Activated naive CD8-positive, alpha-beta T cell treated with anti-CD3 and anti-CD28 coated beads, Interleukin-2, amount 10 ng/mL, durations not matched to agents 7 days and 5 days (primary cell): ENCODE results near the gene POU6F2. TPM values are rescaled to one million over a fixed set of nuclear protein-coding genes. Genes with fewer than 3 reads are reported as not detected.

Source experiments
- ATAC-seq: fragments of 150-1000 bp; cut with Tn5 transposase; one replicate; pipeline ENCODE4 v1.10.0; 2021; ENCODE audit warnings: low read depth, moderate library complexity
- POLR2A ChIA-PET: fragments of 350-600 bp; sonication (Branson Sonifier 250); formaldehyde crosslinking; loops from one replicate; lab custom pipeline; 2021; ENCODE audit warnings: antibody characterized with exemption; lab: Charles Lee
- DNase-seq: peaks from one replicate; pipeline ENCODE4 v3.0.0; 2021
- H3K27ac Mint-ChIP-seq: one replicate; pipeline ENCODE4 v1.8.0; 2022; ENCODE audit warnings: mild to moderate bottlenecking, mixed read lengths
- H3K27me3 Mint-ChIP-seq: one replicate; pipeline ENCODE4 v1.8.0; 2022; ENCODE audit warnings: mild to moderate bottlenecking, moderate library complexity, mixed read lengths
- H3K36me3 Mint-ChIP-seq: one replicate; pipeline ENCODE4 v1.8.0; 2021; ENCODE audit warnings: mild to moderate bottlenecking, mixed read lengths
- H3K4me1 Mint-ChIP-seq: one replicate; pipeline ENCODE4 v1.8.0; 2021; ENCODE audit warnings: mixed read lengths
- H3K4me3 Mint-ChIP-seq: one replicate; pipeline ENCODE4 v1.8.0; 2022; ENCODE audit warnings: mild to moderate bottlenecking, moderate library complexity, mixed read lengths
- H3K9me3 Mint-ChIP-seq: one replicate; pipeline ENCODE4 v1.8.0; 2021; ENCODE audit warnings: mixed read lengths
- total RNA-seq, 2 experiments: library from RNA; stranded (reverse); gene quantifications; one replicate each; pipeline ENCODE4 v1.2.3, GENCODE V29; 2021

POU6F2 gene
- total RNA-seq, 2 experiments from 2014 or later, result 0.19 to 0.20 TPM

- no peak overlapping the region for H3K27ac Mint-ChIP-seq
- no peak for ATAC-seq
- no peak for DNase-seq
- H3K4me3 Mint-ChIP-seq, result peak overlapping the region; percentile 66
- no peaks in the 10 kb centered on the region for H3K4me1 Mint-ChIP-seq
- H3K27me3 Mint-ChIP-seq, result peaks cover 5% of the 10 kb centered on the region
- POLR2A ChIA-PET, result no interaction called here
- H3K9me3 Mint-ChIP-seq, result no peaks in the 10 kb centered on the region
- H3K36me3 Mint-ChIP-seq, result no peaks in the 10 kb centered on the region
These were observed 153.3 kb downstream of the POU6F2 start for GRCh38 chr7:39130857-39131526.

GRCh38 chr7:39132306-39132705 is 154.6 kb downstream of the POU6F2 start:
- ATAC-seq (no peak), DNase-seq (no peak)
- H3K9me3 Mint-ChIP-seq, result no peaks in the 10 kb centered on the region
- H3K36me3 Mint-ChIP-seq, result no peaks in the 10 kb centered on the region
- no peak overlapping the region for H3K27ac Mint-ChIP-seq
- H3K4me1 Mint-ChIP-seq, result no peaks in the 10 kb centered on the region
- no peak overlapping the region for H3K4me3 Mint-ChIP-seq
- POLR2A ChIA-PET, result no interaction called here
- H3K27me3 Mint-ChIP-seq, result peaks cover 5% of the 10 kb centered on the region

DNA sequence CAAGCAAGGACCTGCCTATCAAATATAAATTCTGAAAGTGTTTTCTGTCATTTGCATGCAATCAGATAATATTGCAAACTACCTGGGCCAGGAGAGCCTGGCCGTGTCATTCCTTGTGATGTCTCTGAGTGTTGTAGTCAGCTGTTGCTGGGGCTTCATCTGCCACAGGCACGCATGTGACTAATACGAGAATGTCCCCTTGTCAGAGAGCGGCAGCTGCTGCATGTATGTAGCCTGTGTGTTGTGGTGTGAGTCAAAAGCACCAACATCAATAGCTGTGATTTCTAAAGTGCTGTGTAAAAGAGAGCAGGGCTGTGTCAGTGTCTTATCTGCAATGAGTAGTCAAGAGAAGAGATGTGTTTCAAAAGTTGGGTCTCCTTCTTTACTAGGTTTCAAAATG is 155.4 kb downstream of the POU6F2 start:
- no peak overlapping the region for H3K27ac Mint-ChIP-seq
- H3K36me3 Mint-ChIP-seq, result no peaks in the 10 kb centered on the region
- H3K4me1 Mint-ChIP-seq, result no peaks in the 10 kb centered on the region
- no peak overlapping the region for H3K4me3 Mint-ChIP-seq
- ATAC-seq, result no peak
- no peak for DNase-seq
- POLR2A ChIA-PET, result no interaction called here
- no peaks in the 10 kb centered on the region for H3K9me3 Mint-ChIP-seq
- H3K27me3 Mint-ChIP-seq, result peaks cover 5% of the 10 kb centered on the region

DNA sequence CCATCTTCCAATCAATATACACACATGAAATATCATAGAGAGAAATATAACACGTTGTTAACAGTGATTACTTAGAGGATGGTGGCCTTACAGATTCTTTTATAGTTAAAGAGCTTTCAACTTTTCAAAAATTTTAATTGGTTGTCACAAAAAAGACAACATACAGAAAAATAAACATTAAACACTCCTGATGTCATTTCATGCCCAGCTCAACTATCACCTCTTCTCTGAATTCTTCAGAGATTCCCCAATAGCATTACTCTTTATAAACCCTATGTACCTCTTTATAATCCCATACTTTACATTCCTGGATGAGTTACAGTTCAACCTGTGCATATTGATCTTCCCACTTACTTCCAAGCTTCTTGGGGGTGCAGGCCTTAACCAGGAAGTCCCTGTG is 159.8 kb downstream of the POU6F2 start:
- H3K27me3 Mint-ChIP-seq, result no peaks in the 10 kb centered on the region
- no peak for ATAC-seq
- peaks cover 1% of the 10 kb centered on the region for H3K9me3 Mint-ChIP-seq
- no peak for DNase-seq
- H3K36me3 Mint-ChIP-seq, result no peaks in the 10 kb centered on the region
- POLR2A ChIA-PET, result no interaction called here
- no peak overlapping the region for H3K4me3 Mint-ChIP-seq
- H3K4me1 Mint-ChIP-seq, result no peaks in the 10 kb centered on the region
- H3K27ac Mint-ChIP-seq, result no peak overlapping the region

DNA sequence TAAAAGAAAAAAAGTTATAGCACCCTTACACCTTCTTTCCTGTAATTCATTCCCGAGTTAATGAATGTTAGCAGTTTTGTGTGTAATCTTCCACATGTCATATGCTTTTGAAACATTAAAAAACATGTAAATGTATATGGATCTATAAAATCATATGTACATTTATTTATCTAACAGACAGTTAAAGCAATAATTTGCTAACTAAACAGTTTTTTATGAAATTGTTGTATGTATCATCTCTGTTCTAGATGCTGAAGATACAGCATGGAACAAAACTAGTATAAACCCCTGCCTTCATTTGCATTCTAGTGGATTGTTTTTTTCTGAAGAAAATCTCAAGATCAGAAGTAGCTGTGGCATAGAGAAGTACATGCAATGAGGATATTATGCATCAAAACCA is 165.0 kb downstream of the POU6F2 start:
- Mint-ChIP-seq H3K27me3 (peaks cover 2% of the 10 kb centered on the region), H3K9me3 (peaks cover 1% of the 10 kb centered on the region), H3K4me3 (no peak overlapping the region), H3K27ac (no peak overlapping the region), H3K4me1 (no peaks in the 10 kb centered on the region), H3K36me3 (no peaks in the 10 kb centered on the region)
- DNase-seq, result no peak
- POLR2A ChIA-PET, result no interaction called here
- no peak for ATAC-seq

DNA sequence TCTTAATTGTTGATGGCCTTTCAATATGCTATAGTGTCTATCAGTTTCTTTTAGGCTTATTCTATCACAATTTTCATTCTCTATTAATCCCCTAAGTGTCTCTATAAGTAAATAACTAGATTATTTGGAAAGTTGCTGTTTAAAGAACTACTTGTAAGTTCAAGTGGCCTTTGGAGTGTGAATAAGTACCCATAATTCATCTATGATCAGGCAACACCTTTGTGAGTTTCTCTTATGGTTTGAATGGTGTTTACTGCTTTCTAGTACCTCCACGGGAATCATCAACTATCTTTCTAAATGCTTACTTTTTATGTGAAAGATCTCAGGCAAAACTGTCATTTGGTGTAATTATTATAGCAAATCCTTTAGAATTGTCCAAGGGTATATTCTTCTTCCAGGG is 166.7 kb downstream of the POU6F2 start:
- POLR2A ChIA-PET, result no interaction called here
- Mint-ChIP-seq H3K27me3 (peaks cover 2% of the 10 kb centered on the region), H3K4me3 (no peak overlapping the region), H3K27ac (no peak overlapping the region), H3K4me1 (no peaks in the 10 kb centered on the region), H3K36me3 (no peaks in the 10 kb centered on the region), H3K9me3 (peaks cover 1% of the 10 kb centered on the region)
- DNase-seq, result no peak
- ATAC-seq, result no peak

DNA sequence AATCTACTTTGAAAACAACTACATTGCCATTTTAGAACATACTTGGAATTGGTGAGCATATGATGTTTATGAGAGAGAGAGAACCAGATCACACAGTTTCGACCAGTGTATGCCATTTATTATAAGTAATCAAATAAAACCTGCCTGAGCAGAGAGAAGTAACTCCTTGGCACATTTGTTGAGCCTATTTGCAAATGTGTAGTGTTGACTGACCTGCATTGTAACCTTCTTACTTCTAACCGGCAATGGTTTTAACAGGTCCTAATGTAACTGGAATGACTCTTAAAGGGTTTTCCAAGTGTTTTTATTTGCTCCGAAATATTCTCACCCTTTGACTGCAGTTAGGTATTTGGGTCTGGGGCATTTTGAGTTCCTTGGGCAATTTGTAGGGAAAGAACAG is 167.6 kb downstream of the POU6F2 start:
- peaks cover 2% of the 10 kb centered on the region for H3K27me3 Mint-ChIP-seq
- ATAC-seq, result no peak
- no peak for DNase-seq
- H3K4me1 Mint-ChIP-seq, result no peaks in the 10 kb centered on the region
- H3K4me3 Mint-ChIP-seq, result no peak overlapping the region
- H3K36me3 Mint-ChIP-seq, result no peaks in the 10 kb centered on the region
- no peak overlapping the region for H3K27ac Mint-ChIP-seq
- POLR2A ChIA-PET, result no interaction called here
- peaks cover 1% of the 10 kb centered on the region for H3K9me3 Mint-ChIP-seq

GRCh38 chr7:39145935-39146334 is 168.2 kb downstream of the POU6F2 start:
- Mint-ChIP-seq H3K27ac (no peak overlapping the region), H3K27me3 (peaks cover 2% of the 10 kb centered on the region), H3K4me1 (no peaks in the 10 kb centered on the region), H3K4me3 (no peak overlapping the region), H3K36me3 (no peaks in the 10 kb centered on the region), H3K9me3 (no peaks in the 10 kb centered on the region)
- POLR2A ChIA-PET, result no interaction called here
- ATAC-seq (no peak), DNase-seq (no peak)

DNA sequence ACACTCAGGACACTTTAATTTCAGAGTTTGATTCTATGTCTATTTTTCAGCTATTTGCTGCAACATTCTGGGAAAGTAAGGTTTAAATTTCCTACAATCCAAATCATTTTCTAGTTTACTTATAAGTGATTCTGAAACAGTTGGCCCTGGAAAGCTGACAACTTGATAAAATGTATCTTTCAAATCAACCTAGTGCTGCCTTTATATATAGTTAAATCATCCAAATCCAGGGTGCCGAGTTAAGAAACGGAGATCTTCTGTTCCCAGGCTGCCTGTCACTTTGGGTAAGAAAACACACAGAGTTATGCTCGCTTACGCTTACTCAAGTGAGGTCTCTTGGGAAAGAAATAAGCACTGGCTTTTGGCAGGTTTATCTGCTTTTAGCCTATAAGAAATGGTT is 175.0 kb downstream of the POU6F2 start:
- Mint-ChIP-seq H3K4me1 (no peaks in the 10 kb centered on the region), H3K36me3 (no peaks in the 10 kb centered on the region), H3K9me3 (no peaks in the 10 kb centered on the region), H3K4me3 (no peak overlapping the region), H3K27me3 (no peaks in the 10 kb centered on the region), H3K27ac (no peak overlapping the region)
- no peak for DNase-seq
- no peak for ATAC-seq
- POLR2A ChIA-PET, result no interaction called here

- ATAC-seq (no peak), DNase-seq (no peak)
- Mint-ChIP-seq H3K27ac (no peak overlapping the region), H3K27me3 (no peaks in the 10 kb centered on the region), H3K4me3 (no peak overlapping the region), H3K9me3 (no peaks in the 10 kb centered on the region), H3K36me3 (no peaks in the 10 kb centered on the region), H3K4me1 (no peaks in the 10 kb centered on the region)
- POLR2A ChIA-PET, result no interaction called here
These were observed 175.4 kb downstream of the POU6F2 start for GRCh38 chr7:39153113-39153512.

GRCh38 chr7:39153647-39154046 is 175.9 kb downstream of the POU6F2 start:
- Mint-ChIP-seq H3K4me3 (no peak overlapping the region), H3K27ac (no peak overlapping the region), H3K4me1 (no peaks in the 10 kb centered on the region), H3K36me3 (no peaks in the 10 kb centered on the region), H3K9me3 (no peaks in the 10 kb centered on the region), H3K27me3 (no peaks in the 10 kb centered on the region)
- ATAC-seq (no peak), DNase-seq (no peak)
- POLR2A ChIA-PET, result no interaction called here

DNA sequence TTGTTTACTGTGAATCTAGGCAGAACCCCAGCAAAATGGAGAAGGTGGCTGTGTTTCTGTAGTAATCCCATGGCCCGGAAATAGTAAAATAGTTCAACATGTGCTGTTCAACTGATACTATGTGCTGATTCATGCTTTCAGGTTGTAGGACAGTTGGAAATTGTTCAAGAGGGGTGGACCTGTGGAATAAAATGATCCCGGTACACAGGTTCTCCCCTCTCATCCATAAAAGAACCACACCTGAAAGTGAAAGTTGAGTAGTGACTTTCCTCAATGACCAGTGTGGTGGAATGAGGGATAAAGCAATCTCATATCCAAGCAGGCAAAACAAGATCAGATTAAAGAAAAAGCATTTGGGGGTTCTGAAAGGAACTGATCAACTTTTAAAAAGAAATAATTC is 177.1 kb downstream of the POU6F2 start:
- no peak for ATAC-seq
- POLR2A ChIA-PET, result no interaction called here
- Mint-ChIP-seq H3K27ac (no peak overlapping the region), H3K36me3 (no peaks in the 10 kb centered on the region), H3K27me3 (no peaks in the 10 kb centered on the region), H3K9me3 (no peaks in the 10 kb centered on the region), H3K4me1 (no peaks in the 10 kb centered on the region), H3K4me3 (no peak overlapping the region)
- DNase-seq, result no peak

GRCh38 chr7:39158367-39158766 is 180.7 kb downstream of the POU6F2 start:
- Mint-ChIP-seq H3K4me3 (no peak overlapping the region), H3K27me3 (no peaks in the 10 kb centered on the region), H3K4me1 (no peaks in the 10 kb centered on the region), H3K9me3 (no peaks in the 10 kb centered on the region), H3K27ac (no peak overlapping the region), H3K36me3 (no peaks in the 10 kb centered on the region)
- no peak for ATAC-seq
- DNase-seq, result no peak
- POLR2A ChIA-PET, result no interaction called here

- ATAC-seq, result no peak
- DNase-seq, result no peak
- no peak overlapping the region for H3K4me3 Mint-ChIP-seq
These were observed 184.2 kb downstream of the POU6F2 start for GRCh38 chr7:39161903-39162302.

DNA sequence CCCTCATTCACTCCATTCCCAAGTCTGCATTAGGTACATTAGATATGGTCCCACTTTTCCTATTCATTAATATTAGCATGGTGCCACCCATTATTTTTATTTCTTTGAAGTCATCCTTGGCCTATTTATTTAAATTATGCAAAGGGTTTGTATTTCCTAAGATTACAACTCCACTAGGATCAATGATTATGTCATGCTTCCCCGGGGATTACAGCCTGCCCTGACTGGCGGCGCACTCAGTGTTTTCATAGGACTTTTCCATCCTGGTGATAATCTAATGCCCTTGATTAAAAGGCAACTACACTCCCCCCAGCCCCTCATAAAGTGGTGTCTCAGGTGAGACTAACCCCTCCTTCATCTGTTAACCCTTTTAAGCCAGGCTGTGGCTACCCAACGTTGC is 187.2 kb downstream of the POU6F2 start:
- POLR2A ChIA-PET, result no interaction called here
- H3K9me3 Mint-ChIP-seq, result no peaks in the 10 kb centered on the region
- no peak overlapping the region for H3K4me3 Mint-ChIP-seq
- H3K4me1 Mint-ChIP-seq, result no peaks in the 10 kb centered on the region
- H3K27ac Mint-ChIP-seq, result no peak overlapping the region
- H3K36me3 Mint-ChIP-seq, result no peaks in the 10 kb centered on the region
- DNase-seq, result no peak
- no peaks in the 10 kb centered on the region for H3K27me3 Mint-ChIP-seq
- ATAC-seq, result no peak

More at GRCh38 chr7:39161903-39162302, 184.2 kb downstream of the POU6F2 start:
- POLR2A ChIA-PET, result no interaction called here
- no peak overlapping the region for H3K27ac Mint-ChIP-seq
- no peaks in the 10 kb centered on the region for H3K27me3 Mint-ChIP-seq
- H3K4me1 Mint-ChIP-seq, result no peaks in the 10 kb centered on the region
- H3K36me3 Mint-ChIP-seq, result no peaks in the 10 kb centered on the region
- H3K9me3 Mint-ChIP-seq, result no peaks in the 10 kb centered on the region
